ENCODE data around the gene ECE2.

The ECE2 gene

DNA sequence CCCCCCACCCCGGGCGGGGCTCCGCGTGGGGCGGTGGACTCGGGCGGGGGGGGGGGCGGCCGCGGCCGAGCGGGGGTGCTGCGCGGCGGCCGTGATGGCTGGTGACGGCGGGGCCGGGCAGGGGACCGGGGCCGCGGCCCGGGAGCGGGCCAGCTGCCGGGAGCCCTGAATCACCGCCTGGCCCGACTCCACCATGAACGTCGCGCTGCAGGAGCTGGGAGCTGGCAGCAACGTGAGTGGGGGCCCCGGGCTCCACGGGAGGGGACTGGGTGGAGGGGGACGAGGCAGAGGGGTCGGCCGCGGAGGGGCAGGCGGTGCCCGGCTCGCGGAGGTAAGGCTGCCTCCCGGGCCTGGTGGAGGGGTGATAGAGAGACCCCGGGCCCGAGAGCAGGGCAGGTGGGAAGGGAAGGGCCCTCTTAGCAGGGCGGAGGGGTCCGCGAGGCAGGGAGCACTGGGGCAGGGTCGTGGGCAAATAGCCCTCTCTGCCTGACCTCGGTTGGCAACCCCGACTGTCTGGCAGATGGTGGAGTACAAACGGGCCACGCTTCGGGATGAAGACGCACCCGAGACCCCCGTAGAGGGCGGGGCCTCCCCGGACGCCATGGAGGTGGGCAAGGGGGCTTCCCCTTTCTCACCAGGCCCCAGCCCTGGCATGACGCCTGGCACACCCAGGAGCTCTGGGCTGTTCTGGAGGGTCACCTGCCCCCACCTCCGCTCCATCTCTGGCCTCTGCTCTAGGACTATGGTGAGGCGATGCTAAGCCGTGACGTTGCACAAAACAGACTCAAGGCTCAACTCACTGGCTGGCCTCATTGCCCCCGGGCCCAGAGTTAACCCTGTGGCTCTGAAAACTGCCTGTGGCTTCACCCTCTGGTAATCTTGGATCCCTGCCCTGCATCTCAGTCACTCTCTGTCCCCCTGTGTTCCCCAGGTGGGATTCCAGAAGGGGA is at the start of gene ECE2:
Gene ECE2 (plus strand): TSS at position 62 of the 950 bp plus-strand sequence. CDS start 132 bp downstream, at position 194.
- peak; percentile 36 for DNase-seq

DNA sequence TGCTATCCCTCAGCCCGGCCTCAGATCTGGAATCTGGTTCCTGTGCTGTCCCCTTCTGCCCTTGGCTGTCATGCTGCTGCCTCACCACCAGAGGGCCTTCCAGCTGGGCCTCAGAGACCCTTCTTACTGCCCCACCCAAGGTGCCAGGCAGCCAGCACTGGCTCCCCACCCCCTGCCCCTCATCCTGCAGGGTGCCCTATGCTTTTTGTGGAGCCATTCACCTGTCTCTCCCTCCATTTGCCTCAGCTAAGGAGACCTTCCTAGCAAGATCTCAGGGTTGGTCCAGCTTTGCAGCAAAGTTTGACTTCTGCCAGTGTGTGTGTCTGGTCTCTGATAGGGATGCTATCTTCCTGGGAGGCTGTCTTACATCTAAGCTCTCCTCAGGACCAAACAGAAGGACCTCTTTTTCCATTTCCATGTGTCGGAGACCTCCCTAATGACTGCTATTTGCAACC is 48.3 kb upstream of the ECE2 start:
- DNase-seq: no peak

DNA sequence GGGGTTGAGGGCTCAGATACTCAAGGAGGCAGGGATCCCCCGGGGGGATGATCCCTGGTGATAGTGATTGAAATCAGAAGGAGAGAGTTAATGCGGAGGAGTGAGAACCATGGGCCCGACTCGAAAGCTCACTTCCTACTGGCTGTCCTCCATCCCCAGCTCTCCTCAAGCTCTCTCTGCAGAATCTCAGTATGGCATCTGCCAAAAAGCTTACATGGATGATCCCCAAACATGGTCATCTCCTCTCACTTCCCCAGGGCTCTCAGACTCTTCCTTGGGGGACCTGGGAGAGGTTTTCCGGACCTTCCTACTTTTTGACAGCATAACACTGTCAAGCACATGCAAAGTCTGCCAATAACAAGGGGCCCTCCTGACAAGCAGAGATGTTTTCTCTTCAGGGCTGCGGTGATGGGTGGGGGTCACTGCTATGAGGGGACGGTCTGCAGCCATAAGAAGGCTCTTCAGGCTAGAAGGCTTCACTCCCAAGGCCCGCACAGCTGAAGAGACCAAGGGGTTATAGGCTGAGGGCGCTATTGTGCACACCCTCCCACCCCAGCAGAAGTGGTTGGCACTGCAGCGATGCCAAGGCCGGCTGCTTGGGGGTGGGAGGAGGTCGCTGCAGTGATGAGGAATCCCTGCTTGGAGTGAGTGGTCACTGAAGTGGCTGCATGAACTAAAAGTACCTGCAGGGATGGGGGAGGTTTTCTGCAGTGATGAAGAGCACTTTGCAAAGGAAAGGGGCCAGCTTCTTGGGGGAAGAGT is 47.3 kb upstream of the ECE2 start:
- DNase-seq: no peak

DNA sequence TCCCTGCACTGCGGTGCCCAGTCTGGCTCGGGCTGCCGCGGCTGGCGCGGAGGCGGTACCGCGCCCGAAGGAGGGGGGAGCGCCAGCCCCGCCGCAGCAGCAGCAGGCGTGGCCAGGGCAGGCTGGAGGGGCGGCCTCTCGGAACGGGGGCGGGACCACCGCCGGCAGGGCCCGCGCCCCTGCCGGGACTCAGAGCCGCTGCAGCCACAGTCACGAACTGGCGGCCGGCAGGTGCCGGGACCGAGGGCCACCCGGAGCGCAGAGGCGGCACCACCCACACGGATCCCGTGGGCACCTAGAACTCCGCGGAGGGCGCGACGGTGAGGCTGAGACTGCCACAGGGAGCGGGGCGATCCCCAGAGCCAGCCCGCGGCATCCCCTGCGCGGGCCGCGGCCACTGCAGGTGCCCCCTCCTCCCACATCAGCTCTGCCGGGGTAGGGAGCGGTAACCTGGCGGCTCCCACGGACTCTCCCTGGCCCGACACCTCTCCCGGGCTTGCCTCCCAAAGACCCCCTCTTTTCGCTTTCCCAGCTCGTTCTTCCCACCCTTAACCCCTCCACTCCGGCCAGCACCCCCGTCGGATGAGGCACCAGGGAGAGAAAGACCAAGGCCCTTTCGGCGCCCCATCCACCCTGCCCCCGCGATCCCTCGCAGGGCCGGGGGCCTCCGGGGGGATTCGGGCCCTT is 46.3 kb upstream of the ECE2 start, which contains the start of gene VWA5B2:
Gene VWA5B2 (plus strand): TSS at position 192 of the 687 bp plus-strand sequence. CDS start 944 bp downstream, outside the sequence.
- DNase-seq: peak; percentile 66

DNA sequence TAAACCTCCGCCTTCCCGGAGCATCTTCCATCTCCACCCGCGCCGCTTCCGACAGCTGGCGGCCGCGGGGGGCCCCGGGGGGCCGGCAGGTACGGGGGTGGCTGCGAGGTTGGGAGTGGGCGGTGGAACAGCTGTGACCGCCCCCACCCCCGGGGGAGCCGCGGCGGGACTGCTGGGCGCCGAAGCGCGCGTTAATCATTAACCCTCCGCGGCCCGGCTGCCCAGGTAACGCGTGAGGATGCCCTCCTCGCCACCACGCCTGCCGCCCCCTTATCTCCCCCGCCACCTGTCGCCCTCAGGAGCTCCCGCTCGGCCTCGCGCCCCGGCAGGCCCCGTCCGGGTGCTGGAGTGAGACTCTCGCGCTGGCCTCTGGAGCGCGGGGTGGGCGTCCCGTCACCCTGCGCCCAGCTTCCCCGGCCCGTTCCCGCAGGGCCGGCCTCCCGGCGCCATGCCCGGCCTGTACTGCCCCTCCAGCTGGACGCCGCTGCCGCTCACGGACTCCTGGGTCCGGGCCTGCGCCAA is 45.7 kb upstream of the ECE2 start:
- DNase-seq: no peak

DNA sequence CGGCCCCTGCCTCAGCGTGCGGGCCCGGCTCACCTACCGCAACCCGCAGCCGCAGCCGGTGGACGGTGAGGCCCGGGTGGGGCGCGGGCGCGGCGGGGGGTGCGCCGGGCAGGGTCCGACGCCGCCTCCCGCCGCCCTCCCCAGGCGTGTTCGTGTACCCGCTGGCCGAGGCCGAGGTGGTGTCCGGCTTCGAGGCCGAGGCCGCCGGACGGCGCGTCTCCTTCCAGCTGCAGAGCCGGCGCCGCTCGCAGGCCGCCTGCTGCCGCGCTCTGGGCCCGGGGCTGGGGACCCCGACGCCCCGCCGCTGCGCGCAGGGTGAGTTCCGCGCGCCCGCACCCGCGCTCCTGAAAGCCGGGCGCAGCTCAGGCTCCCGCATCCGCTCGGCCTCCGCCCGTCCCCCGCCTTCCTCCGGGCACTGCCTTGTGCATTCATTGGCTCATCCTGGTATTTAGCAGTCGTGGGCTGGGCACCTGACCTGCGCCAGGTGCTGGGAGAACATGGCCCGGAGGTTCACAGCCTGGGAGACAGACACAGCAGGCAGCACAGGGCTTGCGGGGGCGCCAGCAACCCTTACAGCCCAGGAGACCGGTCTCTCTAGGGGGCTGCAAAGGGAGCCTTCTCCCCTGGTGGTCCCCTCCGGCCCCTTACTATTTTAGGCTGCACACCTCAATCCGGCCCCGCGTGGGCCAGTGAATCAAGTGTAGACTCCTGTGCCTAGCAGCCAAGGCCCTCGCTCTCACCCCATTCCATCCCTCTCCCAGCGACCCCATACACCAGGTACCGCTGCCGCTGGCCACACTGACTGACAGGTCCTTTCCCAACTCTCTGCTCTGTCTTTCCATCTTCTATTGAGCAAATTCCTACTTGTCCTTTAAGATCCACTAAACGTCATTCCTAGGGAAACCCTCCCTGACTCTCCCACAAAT is 45.0 kb upstream of the ECE2 start:
- no peak for DNase-seq

DNA sequence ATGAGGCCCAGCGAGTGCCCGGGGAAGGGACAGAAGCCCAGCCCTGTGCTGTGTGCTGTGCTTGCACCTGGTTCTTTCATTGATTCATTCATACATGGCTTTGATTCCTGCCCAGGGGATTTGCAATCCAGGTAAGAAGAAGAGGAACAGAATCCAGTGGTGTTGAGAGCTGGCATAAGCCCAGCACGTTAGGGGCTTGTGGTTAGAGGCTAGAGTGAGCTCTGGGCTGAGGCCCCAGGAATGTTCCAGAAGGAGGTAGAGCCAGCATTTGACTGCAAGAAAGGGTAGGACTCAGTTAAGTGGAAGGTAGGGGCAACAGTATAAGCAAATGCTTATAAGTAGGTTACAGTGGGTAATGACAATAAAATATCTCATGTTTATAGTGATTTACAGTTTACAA is 44.2 kb upstream of the ECE2 start:
- no peak for DNase-seq

DNA sequence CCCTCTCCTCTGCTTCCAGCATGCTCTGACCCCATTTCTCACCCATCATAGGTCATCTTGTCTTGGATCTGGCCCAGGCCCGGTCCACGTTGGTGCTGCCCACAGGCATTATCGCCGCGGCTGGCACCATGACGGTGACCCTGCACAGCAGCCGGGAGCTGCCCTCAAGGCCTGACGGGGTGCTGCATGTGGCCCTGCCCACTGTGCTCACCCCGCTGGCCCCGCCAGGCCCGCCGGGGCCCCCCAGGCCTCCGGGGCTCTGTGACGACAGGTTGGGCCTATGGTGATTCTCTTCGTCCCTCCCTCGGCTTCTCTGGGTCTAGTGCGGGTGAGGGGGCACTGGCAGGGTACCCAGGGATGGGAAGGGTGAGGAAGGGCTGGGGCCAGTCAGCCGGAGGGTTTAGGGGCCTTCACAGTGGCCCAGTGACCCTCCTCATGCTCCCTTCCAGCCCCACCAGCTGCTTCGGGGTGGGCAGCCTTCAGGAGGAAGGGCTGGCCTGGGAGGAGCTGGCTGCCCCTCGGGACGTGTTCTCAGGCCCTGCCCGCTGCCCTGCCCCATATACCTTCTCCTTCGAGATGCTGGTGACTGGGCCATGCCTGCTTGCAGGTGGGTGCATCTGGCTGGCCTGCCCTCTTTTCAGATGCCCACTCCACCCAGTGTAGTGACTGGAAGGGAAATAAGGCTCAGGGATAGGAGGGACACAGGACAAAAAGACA is 42.5 kb upstream of the ECE2 start:
- no peak for DNase-seq

DNA sequence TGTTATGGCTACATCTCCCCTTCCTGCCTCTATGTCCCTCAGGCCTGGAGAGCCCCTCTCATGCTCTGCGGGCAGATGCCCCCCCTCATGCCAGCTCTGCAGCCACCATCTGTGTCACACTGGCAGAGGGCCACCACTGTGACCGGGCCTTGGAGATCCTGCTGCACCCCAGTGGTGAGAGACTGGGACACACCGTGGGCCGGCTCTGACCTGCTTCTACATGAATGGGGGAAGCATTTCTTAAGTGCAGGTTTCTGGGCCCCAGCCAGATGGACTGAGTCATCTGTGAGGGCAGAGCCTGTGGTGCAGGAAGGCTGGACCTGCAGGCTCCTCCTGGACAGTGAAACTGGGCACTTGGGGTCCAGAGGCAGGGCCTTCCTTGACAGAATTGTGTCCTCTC is 41.6 kb upstream of the ECE2 start:
- no peak for DNase-seq

DNA sequence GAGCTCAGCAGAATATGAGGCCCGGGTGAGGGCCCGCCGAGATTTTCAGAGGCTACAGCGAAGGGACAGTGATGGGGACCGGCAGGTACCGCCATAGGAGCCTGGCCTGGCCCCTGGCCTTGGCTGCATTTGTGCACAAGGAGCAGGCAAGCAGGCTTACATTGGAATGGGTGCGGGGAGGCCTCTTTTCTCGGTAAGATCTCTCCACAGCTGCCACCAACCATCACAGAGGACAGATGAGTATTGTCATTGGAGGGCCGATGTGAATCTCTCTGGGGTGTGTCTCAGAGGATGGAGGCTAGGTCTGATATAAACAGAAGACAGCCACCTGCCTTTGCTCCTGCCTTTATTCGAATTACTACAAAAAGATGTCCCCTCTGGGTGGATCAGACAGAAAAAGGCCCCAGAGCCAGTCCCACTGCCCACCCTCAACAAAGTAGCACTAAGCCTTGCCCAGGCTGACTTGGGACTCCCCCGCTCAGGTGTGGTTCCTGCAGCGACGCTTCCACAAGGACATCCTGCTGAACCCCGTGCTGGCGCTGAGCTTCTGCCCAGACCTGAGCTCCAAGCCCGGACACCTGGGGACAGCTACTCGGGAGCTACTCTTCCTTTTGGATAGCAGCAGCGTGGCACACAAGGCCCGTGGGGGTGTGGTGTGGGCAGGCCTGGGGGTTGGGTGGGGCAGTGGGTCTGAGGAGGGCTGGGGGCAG is 41.0 kb upstream of the ECE2 start:
- no peak for DNase-seq

DNA sequence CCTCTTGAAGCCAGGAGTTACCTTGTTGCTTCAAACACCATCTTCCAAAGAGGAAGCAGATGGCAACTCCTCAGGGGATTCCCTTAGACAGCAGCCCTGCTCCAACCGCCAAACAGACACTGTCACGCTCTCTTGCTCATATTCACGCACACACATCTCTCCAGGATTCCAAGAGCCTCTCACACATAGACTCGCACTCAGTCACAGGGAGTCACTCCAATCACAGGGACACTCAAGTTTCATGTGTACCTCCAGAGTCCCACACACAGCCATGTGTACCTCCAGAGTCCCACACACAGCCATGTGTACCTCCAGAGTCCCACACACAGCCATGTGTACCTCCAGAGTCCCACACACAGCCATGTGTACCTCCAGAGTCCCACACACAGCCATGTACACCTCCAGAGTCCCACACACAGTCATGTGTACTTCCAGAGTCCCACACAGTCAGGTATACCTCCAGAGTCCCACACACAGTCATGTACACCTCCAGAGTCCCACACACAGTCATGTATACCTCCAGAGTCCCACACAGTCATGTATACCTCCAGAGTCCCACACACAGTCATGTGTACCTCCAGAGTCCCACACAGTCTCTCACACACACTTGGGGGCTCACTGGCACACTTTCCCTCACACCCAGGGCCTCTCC is 40.3 kb upstream of the ECE2 start:
- peak; percentile 7 for DNase-seq

DNA sequence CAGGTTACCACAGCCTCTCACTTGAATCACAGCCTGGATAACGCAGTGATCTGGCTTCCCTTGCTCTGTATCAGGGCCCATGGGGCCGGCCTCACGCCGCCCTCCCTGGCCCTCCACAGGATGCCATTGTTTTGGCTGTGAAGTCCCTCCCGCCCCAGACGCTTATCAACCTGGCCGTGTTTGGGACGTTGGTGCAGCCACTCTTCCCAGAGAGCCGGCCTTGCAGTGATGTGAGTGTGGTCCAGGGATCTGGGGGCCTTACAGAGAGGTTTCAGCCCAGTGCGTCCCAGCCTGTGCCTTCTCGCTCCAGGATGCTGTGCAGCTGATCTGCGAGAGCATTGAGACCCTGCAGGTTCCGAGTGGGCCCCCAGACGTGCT is 39.8 kb upstream of the ECE2 start:
- DNase-seq: no peak

DNA sequence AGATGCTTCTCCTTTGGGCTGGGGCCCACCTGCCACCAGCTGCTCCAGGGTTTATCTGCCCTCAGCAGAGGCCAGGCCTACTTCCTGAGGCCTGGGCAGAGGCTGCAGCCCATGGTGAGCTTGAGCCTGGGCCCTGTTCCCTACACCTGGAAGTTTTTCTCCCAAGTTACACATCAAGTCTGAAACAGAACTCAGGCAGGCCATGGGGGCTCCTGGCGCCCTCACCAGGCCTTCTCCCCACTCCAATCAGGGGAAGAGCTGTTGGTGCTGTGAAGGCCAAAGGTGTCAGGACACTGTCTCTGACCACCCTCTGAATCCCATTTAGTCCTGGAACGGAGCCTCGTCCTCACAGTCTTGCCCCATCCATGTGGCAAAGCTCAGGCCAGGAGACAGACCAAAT is 39.2 kb upstream of the ECE2 start:
- DNase-seq: no peak

DNA sequence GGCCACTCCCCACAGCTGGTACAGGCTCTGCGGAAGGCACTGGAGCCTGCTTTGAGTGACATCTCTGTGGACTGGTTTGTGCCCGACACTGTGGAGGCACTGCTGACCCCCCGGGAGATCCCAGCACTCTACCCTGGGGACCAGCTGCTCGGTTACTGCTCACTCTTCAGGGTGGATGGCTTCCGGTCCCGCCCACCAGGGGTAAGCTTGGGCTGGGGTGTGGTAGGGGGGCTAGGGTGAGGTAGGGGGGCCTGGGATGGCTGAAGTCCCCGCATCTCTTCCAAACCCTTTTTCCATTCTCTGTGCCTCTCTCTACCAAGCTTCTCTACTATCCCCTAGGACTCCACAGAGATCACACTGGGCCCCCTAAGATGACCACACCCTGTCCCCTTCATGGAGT is 38.6 kb upstream of the ECE2 start:
- peak; percentile 26 for DNase-seq

DNA sequence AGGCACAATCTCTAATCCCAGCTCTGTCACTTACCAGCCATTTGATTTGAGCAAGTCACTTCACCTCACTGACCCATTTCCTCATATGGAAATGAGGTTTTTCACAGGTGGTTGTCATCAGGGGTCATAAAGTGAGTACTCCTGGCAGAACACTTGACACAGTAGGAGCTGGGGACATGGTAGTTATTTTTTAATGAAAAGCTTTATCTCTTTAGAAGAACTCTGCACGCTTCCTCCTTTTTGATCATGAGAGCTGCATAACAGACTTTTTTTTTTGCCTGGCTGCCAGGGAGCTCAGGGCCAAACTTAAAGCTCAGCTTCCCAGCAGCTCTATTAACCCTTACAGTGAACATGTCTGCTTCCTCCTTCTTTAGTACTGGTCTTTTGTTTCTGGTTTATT is 38.0 kb upstream of the ECE2 start:
- no peak for DNase-seq

DNA sequence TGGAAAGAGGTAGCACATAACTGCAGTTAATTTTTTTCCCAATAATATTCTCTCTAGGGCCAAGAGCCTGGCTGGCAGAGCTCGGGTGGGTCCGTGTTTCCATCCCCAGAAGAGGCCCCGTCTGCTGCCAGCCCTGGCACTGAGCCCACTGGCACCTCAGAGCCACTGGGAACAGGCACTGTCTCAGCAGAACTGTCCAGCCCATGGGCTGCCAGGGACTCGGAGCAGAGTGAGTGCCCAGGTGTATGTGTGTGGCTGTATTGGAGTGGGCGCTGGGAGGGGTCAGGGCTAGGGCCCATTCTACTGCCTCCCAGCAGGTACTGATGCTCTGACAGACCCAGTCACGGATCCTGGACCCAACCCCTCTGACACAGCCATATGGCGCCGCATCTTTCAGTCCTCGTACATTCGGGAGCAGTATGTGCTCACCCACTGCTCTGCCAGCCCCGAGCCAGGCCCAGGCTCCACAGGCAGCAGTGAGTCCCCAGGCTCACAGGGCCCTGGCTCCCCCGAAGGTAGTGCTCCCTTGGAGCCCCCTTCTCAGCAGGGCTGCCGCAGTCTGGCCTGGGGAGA is 37.5 kb upstream of the ECE2 start:
- no peak for DNase-seq

DNA sequence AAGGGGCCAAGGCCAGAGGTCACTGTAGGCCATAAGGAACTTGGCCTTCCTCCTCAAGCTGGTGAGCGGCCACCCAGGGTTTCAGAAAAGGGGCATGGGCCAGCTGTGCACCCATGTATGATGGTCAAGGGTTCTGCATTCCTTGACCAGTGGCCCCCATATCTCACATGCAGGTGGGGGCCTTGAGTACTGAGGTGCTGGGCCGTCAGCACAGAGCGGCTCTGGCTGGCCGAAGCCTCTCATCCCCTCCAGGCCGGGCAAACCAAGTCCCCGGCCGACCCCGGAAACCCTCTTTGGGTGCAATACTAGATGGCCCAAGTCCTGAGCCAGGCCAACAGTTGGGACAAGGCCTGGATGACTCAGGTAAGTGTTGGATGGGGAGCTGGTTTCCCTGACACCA is 36.6 kb upstream of the ECE2 start:
- no peak for DNase-seq

DNA sequence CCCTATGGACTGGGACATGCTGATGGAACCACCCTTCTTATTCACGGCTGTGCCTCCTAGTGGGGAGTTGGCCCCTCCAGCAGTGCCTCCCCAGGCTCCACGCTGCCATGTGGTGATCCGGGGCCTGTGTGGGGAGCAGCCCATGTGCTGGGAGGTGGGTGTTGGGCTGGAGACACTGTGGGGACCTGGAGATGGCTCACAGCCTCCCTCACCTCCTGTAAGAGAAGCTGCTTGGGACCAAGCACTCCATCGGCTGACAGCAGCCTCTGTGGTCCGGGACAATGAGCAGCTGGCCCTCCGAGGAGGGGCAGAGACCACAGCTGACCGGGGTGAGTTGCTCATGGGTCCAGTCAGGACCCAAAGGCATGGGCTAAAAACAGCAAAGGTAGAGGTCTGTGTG is 36.1 kb upstream of the ECE2 start:
- DNase-seq: no peak

DNA sequence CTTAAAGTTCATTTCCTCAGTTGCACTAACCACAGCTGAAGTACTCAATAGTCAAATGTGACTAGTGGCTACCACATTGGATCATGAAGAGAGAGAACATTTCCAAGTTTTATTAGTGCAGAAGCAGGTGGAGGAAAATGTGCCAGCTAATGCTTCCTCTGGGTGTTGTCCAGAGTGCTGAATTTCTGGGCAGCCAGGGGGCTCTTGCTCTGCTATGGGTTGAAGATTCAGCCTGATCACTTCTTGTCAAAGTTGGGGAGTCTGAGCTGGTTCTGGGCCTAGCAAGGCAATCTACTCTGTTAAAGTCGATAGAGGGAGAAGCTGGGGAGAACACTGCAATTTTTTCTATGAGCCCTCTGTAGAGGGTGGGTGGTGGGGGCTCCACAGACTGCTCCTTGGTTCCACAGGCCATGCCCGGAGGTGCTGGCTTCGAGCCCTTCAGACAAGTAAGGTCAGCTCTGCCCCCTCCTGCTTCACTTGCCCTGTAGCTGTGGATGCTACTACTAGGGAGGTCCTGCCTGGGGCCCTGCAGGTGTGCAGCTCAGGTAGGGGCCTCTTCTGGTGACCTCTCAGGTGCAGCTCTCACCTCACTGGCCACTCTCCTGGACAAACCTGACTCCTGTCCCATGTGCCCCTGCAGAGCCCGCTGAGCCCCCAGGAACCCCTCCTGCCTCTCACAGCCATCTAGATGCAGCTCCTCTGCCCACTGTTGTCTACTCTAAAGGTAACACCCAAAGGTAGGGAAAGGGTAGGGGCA is 35.3 kb upstream of the ECE2 start:
- peak; percentile 57 for DNase-seq

Measured in right forelimb (tissue), 1 donor.